Measurements from ENCODE around the gene CTDNEP1.

DNA sequence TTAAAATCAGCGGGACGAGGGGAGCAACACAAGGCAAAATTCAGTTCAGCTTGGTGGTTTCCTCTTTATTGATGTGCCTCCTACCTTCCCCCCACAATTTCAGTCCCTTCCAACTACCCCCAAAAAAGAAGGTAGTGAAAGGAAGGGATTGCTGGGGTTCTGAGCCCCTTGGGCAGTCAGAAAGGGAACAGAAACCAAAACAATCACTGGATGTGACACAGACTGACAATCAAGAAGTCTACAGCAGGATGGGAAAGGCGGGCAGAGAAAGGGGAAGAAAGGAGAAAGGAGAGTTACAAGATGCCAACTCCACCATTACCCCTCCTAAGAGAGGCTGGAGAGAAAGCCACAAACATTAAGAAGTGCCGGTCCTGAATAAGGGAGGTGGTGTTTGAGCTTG, 11.2 kb downstream of the CTDNEP1 start:
- TF ChIP-seq, protein P1, sequence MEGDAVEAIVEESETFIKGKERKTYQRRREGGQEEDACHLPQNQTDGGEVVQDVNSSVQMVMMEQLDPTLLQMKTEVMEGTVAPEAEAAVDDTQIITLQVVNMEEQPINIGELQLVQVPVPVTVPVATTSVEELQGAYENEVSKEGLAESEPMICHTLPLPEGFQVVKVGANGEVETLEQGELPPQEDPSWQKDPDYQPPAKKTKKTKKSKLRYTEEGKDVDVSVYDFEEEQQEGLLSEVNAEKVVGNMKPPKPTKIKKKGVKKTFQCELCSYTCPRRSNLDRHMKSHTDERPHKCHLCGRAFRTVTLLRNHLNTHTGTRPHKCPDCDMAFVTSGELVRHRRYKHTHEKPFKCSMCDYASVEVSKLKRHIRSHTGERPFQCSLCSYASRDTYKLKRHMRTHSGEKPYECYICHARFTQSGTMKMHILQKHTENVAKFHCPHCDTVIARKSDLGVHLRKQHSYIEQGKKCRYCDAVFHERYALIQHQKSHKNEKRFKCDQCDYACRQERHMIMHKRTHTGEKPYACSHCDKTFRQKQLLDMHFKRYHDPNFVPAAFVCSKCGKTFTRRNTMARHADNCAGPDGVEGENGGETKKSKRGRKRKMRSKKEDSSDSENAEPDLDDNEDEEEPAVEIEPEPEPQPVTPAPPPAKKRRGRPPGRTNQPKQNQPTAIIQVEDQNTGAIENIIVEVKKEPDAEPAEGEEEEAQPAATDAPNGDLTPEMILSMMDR (optimal IDR thresholded peaks at IDR 0.05 in 1 of 3, IDR thresholded peaks at IDR 0.05 in 1 of 3, conservative IDR thresholded peaks at IDR 0.05 in 1 of 3; ENCODE audit: extremely low read depth in 1 of 3, insufficient read depth in 2 of 3, low read length in 3 of 3) = no peak
- TF ChIP-seq EZH2 (IDR thresholded peaks at IDR 0.05; ENCODE audit: low read length) = no peak

Data from keratinocyte (primary cell).